ENCODE results near the gene HS3ST3B1.

The HS3ST3B1 gene

GRCh38 chr17:14297161-14297851 lies 3.6 kb upstream of the HS3ST3B1 start (continued):
- TF ChIP-seq ZNF624 (tag by site-specific recombination; IDR thresholded peaks at IDR 0.05), result no peak
- 0 out of 2 replicates have a peak, but pooled peaks have one; percentile 11 for TF ChIP-seq PRDM10 (tag by site-specific recombination; IDR thresholded peaks at IDR 0.05)
- no peak for TF ChIP-seq ZNF280C (tag by site-specific recombination; IDR thresholded peaks at IDR 0.05)
- no peak for TF ChIP-seq ZNF473 (tag by site-specific recombination; IDR thresholded peaks at IDR 0.05)
- no peak for TF ChIP-seq ZNF623 (tag by site-specific recombination; IDR thresholded peaks at IDR 0.05)
- TF ChIP-seq ZNF670 (tag by site-specific recombination; IDR thresholded peaks at IDR 0.05; ENCODE audit: low read depth), result no peak
- no peak for TF ChIP-seq ATF2 (tag by site-specific recombination; IDR thresholded peaks at IDR 0.05; ENCODE audit: low read depth)
- no peak for TF ChIP-seq ZNF292 (tag by site-specific recombination; IDR thresholded peaks at IDR 0.05; ENCODE audit: borderline replicate concordance, low read depth)
- no peak for TF ChIP-seq ZNF23 (tag by site-specific recombination; IDR thresholded peaks at IDR 0.05; ENCODE audit: borderline replicate concordance)
- TF ChIP-seq OVOL3 (tag by site-specific recombination; IDR thresholded peaks at IDR 0.05), result no peak
- TF ChIP-seq ZNF214 (tag by site-specific recombination; IDR thresholded peaks at IDR 0.05; ENCODE audit: borderline replicate concordance), result no peak
- no peak for TF ChIP-seq ZNF777 (tag by site-specific recombination; IDR thresholded peaks at IDR 0.05; ENCODE audit: borderline replicate concordance)
- TF ChIP-seq ZNF658 (tag by site-specific recombination; IDR thresholded peaks at IDR 0.05), result no peak
- TF ChIP-seq ZNF16 (tag by site-specific recombination; IDR thresholded peaks at IDR 0.05; ENCODE audit: low read depth), result no peak
- TF ChIP-seq ZNF2 (tag by site-specific recombination; IDR thresholded peaks at IDR 0.05), result no peak
- peak; percentile 47; the same call in 1 of the 2 replicates for TF ChIP-seq HIC1 (tag by site-specific recombination; IDR thresholded peaks at IDR 0.05)
- TF ChIP-seq ZBTB21 (tag by site-specific recombination; IDR thresholded peaks at IDR 0.05), result no peak
- TF ChIP-seq ZNF335 (tag by site-specific recombination; conservative IDR thresholded peaks at IDR 0.05), result peak; percentile 97
- TF ChIP-seq ZNF645 (tag by site-specific recombination; IDR thresholded peaks at IDR 0.05), result no peak
- no peak for TF ChIP-seq ZNF132 (tag by site-specific recombination; IDR thresholded peaks at IDR 0.05; ENCODE audit: borderline replicate concordance)
- no peak for TF ChIP-seq HOXC10 (CRISPR knock-in tag; IDR thresholded peaks at IDR 0.05)
- TF ChIP-seq ZBTB26 (tag by site-specific recombination; optimal IDR thresholded peaks at IDR 0.05), result peak; percentile 68
- no peak for TF ChIP-seq ZNF121 (tag by site-specific recombination; IDR thresholded peaks at IDR 0.05)
- no peak for TF ChIP-seq KLF10 (tag by site-specific recombination; IDR thresholded peaks at IDR 0.05)
- TF ChIP-seq ZBTB44 (tag by site-specific recombination; IDR thresholded peaks at IDR 0.05), result no peak
- no peak for TF ChIP-seq ZBTB1 (tag by site-specific recombination; IDR thresholded peaks at IDR 0.05)
